GM21367 (cell line): ENCODE results near the gene SLC6A12.
A peak's percentile ranks its signal among the peaks of the same experiment; 100 is the strongest.

Source experiments
- ATAC-seq: cut with Tn5 transposase; IDR thresholded peaks from one replicate; pipeline ENCODE4 v1.9.1; 2021; ENCODE audit not compliant: unreplicated experiment

SLC6A12 gene

GRCh38 chr12:166425-167075, 47.4 kb downstream of the SLC6A12 start:
- no peak for ATAC-seq

GRCh38 chr12:165862-166368, 48.0 kb downstream of the SLC6A12 start:
- no peak for ATAC-seq

GRCh38 chr12:164207-164606, 49.8 kb downstream of the SLC6A12 start:
- no peak for ATAC-seq

GRCh38 chr12:163406-163986, 50.5 kb downstream of the SLC6A12 start:
- ATAC-seq, result no peak

GRCh38 chr12:162467-163307, 51.3 kb downstream of the SLC6A12 start:
- ATAC-seq, result no peak

GRCh38 chr12:161823-162222, 52.1 kb downstream of the SLC6A12 start:
- ATAC-seq, result no peak

GRCh38 chr12:160858-161257, 53.1 kb downstream of the SLC6A12 start:
- no peak for ATAC-seq

GRCh38 chr12:159156-159782, 54.7 kb downstream of the SLC6A12 start:
- no peak for ATAC-seq

GRCh38 chr12:157644-158043, 56.3 kb downstream of the SLC6A12 start:
- ATAC-seq, result no peak

GRCh38 chr12:156945-157344, 57.0 kb downstream of the SLC6A12 start:
- ATAC-seq, result no peak

GRCh38 chr12:155646-156045, 58.3 kb downstream of the SLC6A12 start:
- no peak for ATAC-seq

- no peak for ATAC-seq
Measured at GRCh38 chr12:155006-155405, 59.0 kb downstream of the SLC6A12 start.

- ATAC-seq, result no peak
Measured at GRCh38 chr12:154058-154457, 59.9 kb downstream of the SLC6A12 start.

- peak; percentile 64 for ATAC-seq
Measured at GRCh38 chr12:153080-153746, 60.7 kb downstream of the SLC6A12 start.

GRCh38 chr12:152440-152839, 61.5 kb downstream of the SLC6A12 start:
- no peak for ATAC-seq

- no peak for ATAC-seq
Measured at GRCh38 chr12:151579-151978, 62.4 kb downstream of the SLC6A12 start.

- no peak for ATAC-seq
Measured at GRCh38 chr12:148676-149416, 65.1 kb downstream of the SLC6A12 start.

- no peak for ATAC-seq
Measured at GRCh38 chr12:147242-147641, 66.7 kb downstream of the SLC6A12 start.

- no peak for ATAC-seq
Measured at GRCh38 chr12:145369-145960, 68.5 kb downstream of the SLC6A12 start.
